GM12892 (cell line): Measurements from ENCODE around the gene DLG2.

Source experiments
- DNase-seq: peaks from one replicate; pipeline ENCODE4 v3.0.0; 2011; ENCODE audit not compliant: insufficient read length
- FAIRE-seq: peaks from 2 replicates; lab custom pipeline; 2011; peaks lifted over from hg19 to GRCh38; lab: Jason Lieb, UNC
- POLR2A ChIP-seq: IDR thresholded peaks from 2 replicates; pipeline ENCODE4 v1.6.1; 2011; ENCODE audit warnings: low read depth, low read length, control low read depth
- POLR2AphosphoS5 ChIP-seq: IDR thresholded peaks from 2 replicates; pipeline ENCODE4 v1.6.1; 2011; ENCODE audit warnings: low read depth, low read length, control low read depth
- TAF1 ChIP-seq: IDR thresholded peaks from 2 replicates; pipeline ENCODE4 v1.6.1; 2011; ENCODE audit warnings: low read depth, mild to moderate bottlenecking, control low read depth, low read length, borderline replicate concordance

The DLG2 gene

DNA sequence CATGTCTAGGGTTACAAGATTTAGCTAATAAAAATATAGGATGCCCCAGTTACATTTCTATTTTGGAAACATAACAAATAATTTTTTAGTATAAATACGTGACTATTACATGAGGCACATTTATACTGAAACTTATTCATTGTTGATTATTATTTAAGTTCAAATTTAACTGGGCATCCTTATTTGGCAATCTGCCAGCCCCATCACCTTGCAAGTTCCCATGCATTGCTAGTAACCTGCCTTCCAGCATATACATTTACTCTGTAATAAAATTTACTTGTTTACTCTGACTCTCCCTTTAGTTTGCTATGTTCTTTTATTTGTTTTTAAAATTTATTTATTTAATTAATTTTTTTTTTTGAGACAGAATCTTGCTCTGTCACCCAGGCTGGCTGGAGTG is 1686.1 kb downstream of the DLG2 start:
- TF ChIP-seq POLR2A, result no peak
- no peak for TF ChIP-seq POLR2AphosphoS5
- TF ChIP-seq TAF1, result no peak
- no peak for FAIRE-seq
- no peak for DNase-seq

- FAIRE-seq, result no peak
- no peak for DNase-seq
- TF ChIP-seq POLR2AphosphoS5, result no peak
- TF ChIP-seq TAF1, result no peak
- no peak for TF ChIP-seq POLR2A
Measured at GRCh38 chr11:83938148-83938547, 1689.0 kb downstream of the DLG2 start.

DNA sequence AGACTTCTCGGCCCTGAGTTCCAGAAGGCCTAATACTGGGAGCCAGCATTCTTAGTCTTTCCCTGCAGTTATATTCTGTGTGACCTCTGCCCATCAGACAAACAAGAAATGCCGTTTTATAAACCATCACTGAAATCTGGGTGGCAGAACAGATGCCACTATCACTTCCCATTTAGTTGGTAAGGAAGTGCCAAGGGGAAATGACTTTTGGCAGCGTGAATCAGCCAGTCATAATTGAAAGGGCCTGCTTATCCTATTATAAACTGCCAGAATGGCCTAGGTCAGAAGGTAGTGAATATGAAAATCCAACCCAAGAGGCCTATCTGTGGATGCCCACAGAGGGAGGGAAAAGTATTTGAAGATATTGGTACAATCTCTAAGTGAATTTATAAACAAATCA is 1694.1 kb downstream of the DLG2 start:
- no peak for FAIRE-seq

DNA sequence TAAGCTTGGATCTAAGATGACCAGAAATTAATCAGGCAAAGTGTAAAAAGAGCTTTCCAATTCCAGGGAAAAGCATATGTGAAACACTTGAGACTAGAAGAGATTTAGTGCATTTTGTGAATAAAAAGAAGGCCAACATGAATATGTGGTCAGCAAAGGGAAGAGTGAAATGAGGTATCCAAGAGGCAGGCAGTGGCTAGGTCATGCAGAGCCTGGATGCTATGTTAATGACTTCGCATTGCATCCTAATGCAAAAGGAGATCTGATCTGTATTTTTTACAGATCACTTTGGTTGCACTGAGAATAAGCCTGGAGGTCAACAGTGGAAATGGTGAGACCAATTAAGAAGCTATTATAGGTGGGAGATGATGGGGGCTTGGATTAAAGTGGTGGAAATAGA is 1699.7 kb downstream of the DLG2 start:
- no peak for DNase-seq
- no peak for FAIRE-seq
- TF ChIP-seq POLR2A (no peak), POLR2AphosphoS5 (no peak)

More for the DNA sequence above, 1694.1 kb downstream of the DLG2 start:
- DNase-seq, result no peak
- TF ChIP-seq POLR2A (no peak), TAF1 (no peak), POLR2AphosphoS5 (no peak)

DNA sequence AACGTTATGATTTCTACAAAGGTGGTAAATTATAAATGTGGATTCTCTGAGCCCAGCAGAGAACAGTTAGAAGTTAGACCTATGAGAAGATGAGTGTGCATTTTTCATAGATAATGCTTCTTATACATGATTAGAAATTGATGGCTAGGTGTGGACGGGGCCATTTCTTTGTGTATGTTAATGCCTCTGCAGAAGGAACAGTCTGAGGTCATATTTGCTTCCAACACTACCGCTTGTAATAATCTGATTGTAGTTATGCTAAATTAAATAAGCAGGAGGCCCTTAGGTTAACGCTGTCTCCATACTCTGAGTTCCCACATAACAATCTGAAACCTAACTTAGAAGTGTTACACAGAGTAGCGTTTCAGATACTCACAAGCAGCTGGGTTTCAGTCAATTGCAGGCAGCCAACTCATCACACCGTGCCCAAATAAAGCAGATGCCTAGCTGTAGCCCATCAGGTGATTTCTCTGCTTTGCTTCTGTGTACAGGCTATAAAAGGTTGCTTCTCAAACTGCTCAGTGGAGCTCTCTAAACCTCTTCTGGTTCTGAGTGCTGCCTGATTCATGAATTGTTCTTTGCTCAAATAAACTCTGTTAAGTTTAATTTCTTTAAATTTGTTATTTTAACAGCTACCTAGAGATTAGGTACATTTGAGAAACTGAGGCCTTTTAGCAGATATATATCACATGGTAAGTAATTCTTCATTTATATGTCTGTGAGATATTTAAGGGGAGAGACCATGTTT is 1702.2 kb downstream of the DLG2 start:
- no peak for TF ChIP-seq POLR2AphosphoS5
- TF ChIP-seq TAF1, result no peak
- no peak for DNase-seq
- FAIRE-seq, result no peak

GRCh38 chr11:83923961-83924360 is 1703.2 kb downstream of the DLG2 start:
- no peak for TF ChIP-seq TAF1
- TF ChIP-seq POLR2AphosphoS5, result no peak
- TF ChIP-seq POLR2A, result no peak
- DNase-seq (no peak), FAIRE-seq (no peak)

DNA sequence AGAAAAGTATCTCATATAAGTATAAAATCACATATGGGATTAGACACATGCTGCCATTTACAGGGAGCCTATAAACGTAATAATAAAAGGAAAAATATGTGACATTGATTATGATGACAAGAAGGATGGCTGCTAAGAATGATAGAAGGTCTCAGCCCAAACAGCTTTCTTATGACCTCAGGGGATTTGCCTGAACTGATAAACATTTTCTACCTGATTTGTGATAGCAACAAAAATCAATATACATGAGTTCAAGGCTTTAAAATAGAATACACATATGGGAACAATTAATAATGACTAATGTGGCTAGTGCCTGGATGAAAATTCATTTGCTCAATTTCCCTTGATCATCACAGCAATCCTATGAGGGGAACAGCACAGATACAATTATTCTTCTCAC is 1704.2 kb downstream of the DLG2 start:
- no peak for TF ChIP-seq POLR2AphosphoS5
- DNase-seq (no peak), FAIRE-seq (no peak)

GRCh38 chr11:83922318-83922717 is 1704.8 kb downstream of the DLG2 start:
- DNase-seq, result no peak
- no peak for FAIRE-seq
- no peak for TF ChIP-seq POLR2AphosphoS5
- TF ChIP-seq TAF1, result no peak
- TF ChIP-seq POLR2A, result no peak

- FAIRE-seq, result no peak
- TF ChIP-seq POLR2AphosphoS5 (no peak), TAF1 (no peak), POLR2A (no peak)
- DNase-seq, result no peak
Measured at GRCh38 chr11:83921447-83922192, 1705.5 kb downstream of the DLG2 start.

DNA sequence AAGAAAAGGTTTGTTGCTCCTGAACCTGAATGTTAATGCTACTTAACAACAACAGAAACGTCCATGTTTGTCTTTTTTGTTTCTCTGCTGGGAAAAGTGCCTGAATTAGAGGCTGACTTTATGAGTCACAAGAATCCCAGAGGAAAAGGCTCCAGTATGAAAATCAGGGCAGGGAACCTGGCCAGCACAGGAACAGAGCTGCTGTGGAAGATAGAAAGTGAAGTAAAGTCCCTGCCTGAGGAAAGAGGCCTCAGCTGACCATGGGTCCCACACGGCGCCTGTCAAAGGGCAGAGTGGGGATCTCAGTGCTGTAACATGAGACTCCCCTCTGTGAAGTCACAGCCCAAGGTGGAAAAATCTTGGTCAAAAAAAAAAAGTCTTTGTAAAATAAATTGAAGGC is 1708.7 kb downstream of the DLG2 start:
- TF ChIP-seq POLR2A, result no peak
- TF ChIP-seq TAF1, result no peak
- TF ChIP-seq POLR2AphosphoS5, result no peak
- FAIRE-seq (no peak), DNase-seq (no peak)

- no peak for FAIRE-seq
- TF ChIP-seq TAF1, result no peak
- no peak for TF ChIP-seq POLR2A
- no peak for TF ChIP-seq POLR2AphosphoS5
- no peak for DNase-seq
Measured at GRCh38 chr11:83914995-83915394, 1712.1 kb downstream of the DLG2 start.

DNA sequence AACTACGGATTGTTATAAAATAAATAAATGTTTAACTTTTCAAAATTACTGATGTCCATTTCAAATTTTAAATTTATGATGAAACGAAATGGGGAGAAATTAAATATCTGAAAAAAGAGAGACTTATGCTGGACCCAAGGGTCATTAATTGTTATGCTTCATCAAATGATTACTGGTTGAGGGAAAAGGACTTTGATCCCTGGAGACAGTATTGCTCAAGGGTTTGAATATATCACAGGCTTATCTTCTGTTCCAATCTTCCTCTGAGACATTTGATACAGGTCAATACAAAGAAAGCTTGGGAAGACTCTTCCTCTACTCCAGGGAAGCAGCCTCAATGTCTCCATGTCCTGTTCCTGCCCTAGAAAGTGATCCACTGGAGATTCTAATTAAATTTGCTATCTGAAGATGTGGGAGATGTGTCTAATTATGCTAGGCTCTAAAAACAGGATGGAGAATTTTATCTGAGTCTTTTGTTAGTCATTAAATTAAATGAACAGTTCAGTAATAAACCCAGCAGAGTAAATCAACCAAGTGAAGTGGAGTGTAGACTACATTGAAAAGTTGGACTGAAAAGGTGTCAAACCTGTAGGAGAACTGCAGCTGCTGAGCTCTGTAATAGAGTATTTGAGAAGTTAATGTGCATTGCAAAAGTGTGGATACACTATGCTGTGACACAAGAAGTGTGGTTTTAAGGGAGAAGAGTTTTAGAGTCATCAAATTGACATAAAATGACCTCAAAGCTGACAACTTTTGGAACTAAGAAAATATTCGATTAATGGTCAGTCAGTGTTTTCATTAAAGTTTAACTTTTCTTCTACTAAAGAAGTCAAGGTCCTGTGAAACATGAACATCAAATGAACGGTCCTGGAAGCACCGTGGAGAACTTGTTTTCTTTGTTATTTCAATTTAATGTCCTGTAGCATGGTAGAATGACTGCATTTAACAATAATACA is 1717.3 kb downstream of the DLG2 start:
- TF ChIP-seq TAF1 (no peak), POLR2AphosphoS5 (no peak), POLR2A (no peak)
- FAIRE-seq (no peak), DNase-seq (no peak)
